ENCODE data around the gene GRM6.

DNA sequence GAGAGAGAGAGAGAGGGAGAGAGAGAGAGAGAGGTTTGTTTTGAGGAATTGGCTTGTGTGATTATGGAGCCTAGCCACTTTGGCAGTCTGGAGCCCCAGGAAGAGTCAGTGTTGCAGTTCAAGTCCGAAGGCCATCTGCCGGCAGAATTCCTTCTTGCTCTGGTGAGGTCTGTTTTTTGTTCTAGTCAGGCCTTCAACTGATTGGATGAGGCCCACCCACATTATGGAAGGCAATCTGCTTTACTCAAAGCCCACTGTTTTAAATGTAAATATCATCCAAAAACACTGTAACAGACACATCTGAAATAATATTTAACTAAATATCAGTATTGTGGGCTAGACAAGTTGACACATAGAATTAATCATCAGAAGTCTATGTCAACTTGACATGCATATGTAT, 11.4 kb upstream of the GRM6 start:
- no peak for TF ChIP-seq CTCF (IDR thresholded peaks at IDR 0.05; ENCODE audit: low read length)
- no peak for TF ChIP-seq EZH2 (IDR thresholded peaks at IDR 0.05; ENCODE audit: borderline replicate concordance, low read length)

Data from OCI-LY1 (cell line).